GM20000 (cell line): ENCODE data around the gene S100A9.
"Not testable (repeated sequence)": the region's sequence is repeated elsewhere in the genome, so short reads cannot be mapped to it uniquely, and the experiment has no call there.

Source experiments
- DNase-seq: peaks from one replicate; pipeline ENCODE4 v3.0.0; 2012; ENCODE audit warnings: low spot score
- TF ChIP-seq, protein P1 (sequence below): IDR thresholded peaks from 2 replicates; pipeline ENCODE4 v1.5.1; 2012; ENCODE audit warnings: mild to moderate bottlenecking, control low read depth; ENCODE audit errors: extremely low read depth, missing control alignments

Gene S100A9

DNA sequence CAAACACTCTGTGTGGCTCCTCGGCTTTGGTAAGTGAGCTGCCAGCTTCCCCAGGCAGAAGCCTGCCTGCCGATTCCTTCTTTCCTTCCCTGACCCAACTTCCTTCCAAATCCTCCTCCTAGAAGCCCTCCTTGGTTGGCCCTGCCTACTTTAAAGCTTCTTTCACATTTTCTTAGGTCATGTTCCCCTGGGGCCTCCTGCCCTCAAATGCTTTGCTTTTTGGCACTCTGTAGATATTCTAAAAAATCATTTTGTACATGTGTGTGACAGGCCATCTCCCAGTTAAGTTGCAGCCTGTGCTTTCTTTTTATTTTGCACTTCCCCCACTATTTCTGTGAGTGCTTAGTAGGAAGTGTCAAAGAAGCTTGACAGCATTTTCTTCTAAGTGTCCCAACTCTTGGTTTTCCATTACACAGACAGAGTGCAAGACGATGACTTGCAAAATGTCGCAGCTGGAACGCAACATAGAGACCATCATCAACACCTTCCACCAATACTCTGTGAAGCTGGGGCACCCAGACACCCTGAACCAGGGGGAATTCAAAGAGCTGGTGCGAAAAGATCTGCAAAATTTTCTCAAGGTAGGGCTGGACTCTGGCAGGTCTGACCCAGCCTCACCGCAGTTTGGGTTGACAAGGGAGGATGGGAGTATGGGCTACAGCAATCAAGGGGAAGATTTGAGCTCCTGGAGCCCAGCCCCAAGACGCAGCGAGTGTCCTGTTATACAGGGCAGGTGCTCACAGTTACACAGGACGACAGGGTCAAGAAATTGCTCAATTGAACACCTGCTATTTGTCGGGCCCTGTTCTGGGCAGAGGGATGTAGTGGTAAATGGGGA, at the start of gene S100A9:
TSS of gene S100A9 (plus strand) at position 2 of the 838 bp plus-strand sequence. CDS start at position 432, 430 bp downstream.
- DNase-seq: no peak
- TF ChIP-seq, protein P1, sequence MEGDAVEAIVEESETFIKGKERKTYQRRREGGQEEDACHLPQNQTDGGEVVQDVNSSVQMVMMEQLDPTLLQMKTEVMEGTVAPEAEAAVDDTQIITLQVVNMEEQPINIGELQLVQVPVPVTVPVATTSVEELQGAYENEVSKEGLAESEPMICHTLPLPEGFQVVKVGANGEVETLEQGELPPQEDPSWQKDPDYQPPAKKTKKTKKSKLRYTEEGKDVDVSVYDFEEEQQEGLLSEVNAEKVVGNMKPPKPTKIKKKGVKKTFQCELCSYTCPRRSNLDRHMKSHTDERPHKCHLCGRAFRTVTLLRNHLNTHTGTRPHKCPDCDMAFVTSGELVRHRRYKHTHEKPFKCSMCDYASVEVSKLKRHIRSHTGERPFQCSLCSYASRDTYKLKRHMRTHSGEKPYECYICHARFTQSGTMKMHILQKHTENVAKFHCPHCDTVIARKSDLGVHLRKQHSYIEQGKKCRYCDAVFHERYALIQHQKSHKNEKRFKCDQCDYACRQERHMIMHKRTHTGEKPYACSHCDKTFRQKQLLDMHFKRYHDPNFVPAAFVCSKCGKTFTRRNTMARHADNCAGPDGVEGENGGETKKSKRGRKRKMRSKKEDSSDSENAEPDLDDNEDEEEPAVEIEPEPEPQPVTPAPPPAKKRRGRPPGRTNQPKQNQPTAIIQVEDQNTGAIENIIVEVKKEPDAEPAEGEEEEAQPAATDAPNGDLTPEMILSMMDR: no peak

DNA sequence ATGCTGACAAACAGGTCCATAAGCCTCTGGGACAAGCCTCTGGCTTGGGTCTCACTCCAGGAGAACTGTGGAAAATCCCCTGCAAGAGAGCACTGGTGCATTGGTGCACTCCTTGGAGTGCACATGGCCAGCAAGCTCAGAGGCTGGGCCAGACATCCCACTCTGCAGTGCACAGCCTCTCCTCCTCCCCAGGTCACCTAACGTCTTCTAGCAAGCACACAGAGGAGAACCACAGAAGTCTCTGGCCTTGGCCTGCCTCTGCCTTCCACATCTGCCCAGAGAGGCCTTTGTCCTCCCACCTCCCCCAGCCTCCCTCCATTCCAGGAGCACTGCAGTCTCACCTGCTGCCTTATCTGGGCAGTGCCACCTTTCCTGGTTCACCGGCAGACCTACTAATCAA, 49.1 kb upstream of the S100A9 start:
- no peak for DNase-seq
- TF ChIP-seq, protein P1: no peak

DNA sequence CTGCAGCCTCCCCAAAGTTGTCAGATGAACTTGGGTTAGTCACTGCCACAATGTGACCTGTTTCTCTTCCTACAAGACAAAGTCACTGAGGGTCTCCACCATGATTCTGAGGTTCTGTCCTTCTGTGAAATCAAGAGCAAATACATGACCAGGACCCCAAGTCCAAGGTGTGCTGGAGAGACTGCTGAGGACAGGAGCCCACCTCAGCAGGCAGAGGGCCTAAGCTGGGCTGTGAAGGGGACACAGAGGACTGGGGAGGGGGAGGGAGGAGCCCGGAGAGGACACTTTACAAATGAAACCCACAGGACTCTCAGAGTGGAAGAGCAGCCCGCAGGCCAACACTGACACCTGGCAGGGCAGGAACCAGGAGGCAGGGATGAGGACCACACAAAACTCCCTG, 48.2 kb upstream of the S100A9 start:
- DNase-seq: no peak
- TF ChIP-seq, protein P1: no peak

DNA sequence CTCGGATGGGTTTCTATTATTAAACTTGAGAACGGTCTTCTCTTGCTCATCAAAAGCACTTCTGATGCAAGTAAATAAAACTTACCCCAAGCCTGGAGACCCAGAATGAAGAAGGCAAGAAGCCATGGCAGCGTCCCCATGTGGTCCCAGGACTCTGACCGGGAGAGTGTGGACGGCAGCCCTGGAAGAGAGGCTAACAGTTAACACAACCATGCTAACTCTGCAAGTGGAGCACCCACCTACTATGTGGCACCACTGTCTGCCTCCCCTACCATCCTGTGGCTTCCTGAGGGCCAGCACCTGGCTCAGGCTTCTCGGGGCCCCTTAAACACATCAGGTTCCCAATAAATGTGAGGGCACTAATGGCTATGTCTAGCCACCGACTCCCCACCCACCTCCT, 47.1 kb upstream of the S100A9 start:
- TF ChIP-seq, protein P1: no peak
- no peak for DNase-seq

DNA sequence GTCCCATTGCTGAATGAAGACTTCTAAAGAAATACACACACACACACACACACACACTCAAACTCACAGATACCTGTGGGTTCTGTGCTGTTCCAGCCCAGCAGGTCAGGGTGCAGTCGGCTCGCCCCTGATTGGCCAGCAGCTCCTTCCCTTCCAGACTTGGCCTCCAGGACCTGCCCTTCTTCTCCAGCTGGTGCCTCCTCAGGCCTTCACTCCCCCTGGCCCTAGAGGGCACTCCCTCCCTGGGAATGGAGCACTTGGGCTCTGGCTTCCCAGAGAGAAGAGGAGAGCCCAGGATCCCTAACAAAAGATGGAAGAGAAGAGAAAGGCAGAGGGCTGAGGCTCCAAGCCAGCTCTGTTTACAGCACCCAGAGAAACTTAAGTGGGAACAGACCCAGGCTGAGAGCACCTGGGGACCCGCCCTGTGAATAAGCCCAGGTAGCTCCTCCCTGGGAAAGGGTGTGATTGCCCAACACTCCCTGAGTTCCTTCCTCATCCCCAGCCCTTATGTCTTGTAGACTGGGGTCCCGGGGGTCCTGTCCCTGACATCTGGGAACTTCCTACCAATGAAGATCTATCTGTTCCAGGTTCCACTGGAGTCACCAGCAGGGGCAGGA, 45.0 kb upstream of the S100A9 start, which contains the start of gene PGLYRP3:
TSS of gene PGLYRP3 (minus strand) at position 383 of the 617 bp plus-strand sequence. CDS start 2,287 bp downstream, outside the sequence.
- DNase-seq: no peak
- TF ChIP-seq, protein P1: no peak

DNA sequence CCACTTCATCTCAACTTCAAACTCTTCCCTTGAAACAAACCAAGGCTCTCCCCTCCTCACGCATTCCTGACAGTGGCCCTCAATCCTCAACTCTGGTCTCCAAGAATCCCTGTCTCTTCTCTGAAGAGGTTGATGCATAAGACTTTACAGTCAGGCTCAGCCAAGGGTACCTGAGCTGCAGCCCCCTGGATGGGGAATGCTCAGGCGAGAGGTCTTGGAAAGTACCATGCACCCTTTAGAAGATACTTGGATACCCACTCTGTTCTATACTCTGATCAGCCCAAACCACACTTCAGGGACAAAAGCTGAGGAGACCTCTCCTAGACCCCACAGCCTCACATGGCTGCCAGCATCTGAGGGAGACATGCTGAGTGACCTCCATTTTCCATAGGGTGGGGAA, 44.4 kb upstream of the S100A9 start:
- TF ChIP-seq, protein P1: no peak
- DNase-seq: no peak

DNA sequence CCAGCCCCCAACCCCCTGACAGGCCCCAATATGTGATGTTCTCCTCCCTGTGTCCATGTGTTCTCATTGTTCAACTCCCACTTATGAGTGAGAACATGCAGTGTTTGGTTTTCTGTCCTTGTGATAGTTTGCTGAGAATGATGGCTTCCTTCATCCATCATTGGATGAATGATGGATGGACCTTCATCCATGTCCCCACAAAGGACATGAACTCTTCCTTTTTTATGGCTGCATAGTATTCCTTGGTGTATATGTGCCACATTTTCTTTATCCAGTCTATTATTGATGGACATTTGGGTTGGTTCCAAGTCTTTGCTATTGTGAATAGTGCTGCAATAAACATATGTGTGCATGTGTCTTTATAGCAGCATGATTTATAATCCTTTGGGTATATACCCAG, 43.3 kb upstream of the S100A9 start:
- DNase-seq: not testable (repeated sequence)

DNA sequence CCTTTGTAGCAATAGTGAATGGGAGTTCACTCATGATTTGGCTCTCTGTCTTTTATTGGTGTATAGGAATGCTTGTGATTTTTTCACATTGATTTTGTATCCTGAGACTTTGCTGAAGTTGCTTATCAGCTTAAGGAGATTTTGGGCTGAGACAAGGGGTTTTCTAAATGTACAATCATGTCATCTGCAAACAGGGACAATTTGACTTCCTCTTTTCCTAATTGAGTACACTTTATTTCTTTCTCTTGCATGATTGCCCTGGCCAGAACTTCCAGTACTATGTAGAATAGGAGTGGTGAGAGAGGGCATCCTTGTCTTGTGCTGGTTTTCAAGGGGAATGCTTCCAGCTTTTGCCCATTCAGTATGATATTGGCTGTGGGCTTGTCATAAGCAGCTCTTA, 41.6 kb upstream of the S100A9 start:
- DNase-seq: not testable (repeated sequence)

DNA sequence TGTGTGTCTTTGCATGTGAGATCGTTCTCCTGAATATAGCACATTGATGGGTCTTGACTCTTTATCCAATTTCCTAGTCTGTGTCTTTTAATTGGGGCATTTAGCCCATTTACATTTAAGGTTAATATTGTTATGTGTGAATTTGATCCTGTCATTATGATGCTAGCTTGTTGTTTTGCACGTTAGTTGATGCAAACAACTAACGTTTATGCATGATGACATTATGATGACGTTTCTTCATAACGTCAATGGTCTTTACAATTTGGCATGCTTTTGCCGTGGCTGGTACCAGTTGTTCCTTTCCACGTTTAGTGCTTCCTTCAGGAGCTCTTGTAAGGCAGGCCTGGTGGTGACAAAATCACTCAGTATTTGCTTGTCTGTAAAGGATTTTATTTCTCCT, 39.5 kb upstream of the S100A9 start:
- not testable (repeated sequence) for DNase-seq
